ENCODE measurements around the gene MACF1. TPM values are rescaled to one million over a fixed set of nuclear protein-coding genes. Genes with fewer than 3 reads are reported as not detected.

MACF1 gene
- total and polyA plus RNA-seq, 4 donors: 23.3 to 216 (median 51.2) TPM

DNA sequence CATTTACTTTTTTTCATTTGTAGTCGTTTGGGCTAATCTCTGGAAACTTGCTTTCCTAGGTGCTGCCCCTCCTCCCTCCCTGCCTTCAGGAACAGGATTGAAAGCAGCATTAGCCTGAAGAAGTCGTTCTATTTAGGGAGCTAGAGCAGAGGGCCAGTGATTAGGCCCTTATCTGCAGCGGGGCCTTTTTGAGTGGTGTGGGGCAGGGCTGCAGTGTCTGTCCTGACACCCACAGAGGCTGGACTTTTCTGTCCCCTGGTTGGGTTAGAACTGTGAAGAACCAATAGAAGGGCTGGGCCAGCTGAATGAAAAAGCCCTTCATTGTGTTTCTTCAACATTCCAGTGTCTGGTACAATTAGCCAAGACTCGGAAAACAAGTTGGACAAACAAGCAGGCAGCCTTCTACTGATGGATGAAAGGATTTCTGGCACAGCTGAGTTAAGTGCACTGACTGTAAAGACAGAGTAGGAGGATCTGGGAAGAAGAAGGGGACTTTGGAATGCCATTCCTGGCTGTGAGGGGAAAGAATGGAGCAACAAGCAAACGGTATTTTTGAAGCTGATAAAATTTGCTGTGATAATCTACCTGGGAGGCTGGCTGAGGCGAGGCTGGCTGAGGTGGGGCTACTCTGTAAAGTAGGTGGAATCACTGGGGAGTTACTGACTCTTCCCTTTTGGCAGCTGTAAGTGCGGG is 9.7 kb downstream of the MACF1 start:
- no peak for DNase-seq (ENCODE audit: low spot score)
- Histone ChIP-seq H3K9me3 (ENCODE audit: control insufficient read depth in 4 of 4, low read length in 3 of 4) (no peaks in the 10 kb centered on the region), H3K27me3 (ENCODE audit: control insufficient read depth in 4 of 4, insufficient read depth in 4 of 4, low read length in 3 of 4) (no peaks in the 10 kb centered on the region), H3K27ac (ENCODE audit: low read depth in 1 of 2, low read length in 2 of 2) (peak overlapping the region in 1 of 2 donors; percentile 37), H3K4me1 (ENCODE audit: control insufficient read depth in 4 of 4, insufficient read depth in 4 of 4, low read length in 3 of 4) (peaks cover 7 to 24% (median 22%) of the 10 kb centered on the region in 4 donors), H3K36me3 (ENCODE audit: control insufficient read depth in 4 of 4, insufficient read depth in 3 of 4, low read depth in 1 of 4, low read length in 3 of 4) (no peaks in the 10 kb centered on the region), H3K4me3 (ENCODE audit: low read depth in 1 of 3, low read length in 3 of 3) (no peak overlapping the region), H3K9ac (ENCODE audit: low read depth in 1 of 2, low read length in 2 of 2) (no peak overlapping the region)
- TF ChIP-seq JUND (IDR thresholded peaks at IDR 0.05) (no peak), REST (IDR thresholded peaks at IDR 0.05) (no peak), RXRA (IDR thresholded peaks at IDR 0.05) (no peak), HNF4A (conservative IDR thresholded peaks at IDR 0.05) (peak in 1 of 2 donors; percentile 38), FOXA2 (IDR thresholded peaks at IDR 0.05) (no peak)
- TF ChIP-seq, protein P1, sequence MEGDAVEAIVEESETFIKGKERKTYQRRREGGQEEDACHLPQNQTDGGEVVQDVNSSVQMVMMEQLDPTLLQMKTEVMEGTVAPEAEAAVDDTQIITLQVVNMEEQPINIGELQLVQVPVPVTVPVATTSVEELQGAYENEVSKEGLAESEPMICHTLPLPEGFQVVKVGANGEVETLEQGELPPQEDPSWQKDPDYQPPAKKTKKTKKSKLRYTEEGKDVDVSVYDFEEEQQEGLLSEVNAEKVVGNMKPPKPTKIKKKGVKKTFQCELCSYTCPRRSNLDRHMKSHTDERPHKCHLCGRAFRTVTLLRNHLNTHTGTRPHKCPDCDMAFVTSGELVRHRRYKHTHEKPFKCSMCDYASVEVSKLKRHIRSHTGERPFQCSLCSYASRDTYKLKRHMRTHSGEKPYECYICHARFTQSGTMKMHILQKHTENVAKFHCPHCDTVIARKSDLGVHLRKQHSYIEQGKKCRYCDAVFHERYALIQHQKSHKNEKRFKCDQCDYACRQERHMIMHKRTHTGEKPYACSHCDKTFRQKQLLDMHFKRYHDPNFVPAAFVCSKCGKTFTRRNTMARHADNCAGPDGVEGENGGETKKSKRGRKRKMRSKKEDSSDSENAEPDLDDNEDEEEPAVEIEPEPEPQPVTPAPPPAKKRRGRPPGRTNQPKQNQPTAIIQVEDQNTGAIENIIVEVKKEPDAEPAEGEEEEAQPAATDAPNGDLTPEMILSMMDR (IDR thresholded peaks at IDR 0.05; ENCODE audit: low read depth, low read length, missing input control): no peak
- TF ChIP-seq, protein P2, sequence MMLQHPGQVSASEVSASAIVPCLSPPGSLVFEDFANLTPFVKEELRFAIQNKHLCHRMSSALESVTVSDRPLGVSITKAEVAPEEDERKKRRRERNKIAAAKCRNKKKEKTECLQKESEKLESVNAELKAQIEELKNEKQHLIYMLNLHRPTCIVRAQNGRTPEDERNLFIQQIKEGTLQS (IDR thresholded peaks at IDR 0.05): no peak
- 45% methylated on average over 7 of the region's 7 CpGs for WGBS

GRCh38 chr1:39214714-39214997 is 10.2 kb downstream of the MACF1 start:
- Histone ChIP-seq H3K9ac (ENCODE audit: low read depth in 1 of 2, low read length in 2 of 2) (no peak overlapping the region), H3K27me3 (ENCODE audit: control insufficient read depth in 4 of 4, insufficient read depth in 4 of 4, low read length in 3 of 4) (no peaks in the 10 kb centered on the region), H3K4me1 (ENCODE audit: control insufficient read depth in 4 of 4, insufficient read depth in 4 of 4, low read length in 3 of 4) (peaks cover 7 to 24% (median 22%) of the 10 kb centered on the region in 4 donors), H3K9me3 (ENCODE audit: control insufficient read depth in 4 of 4, low read length in 3 of 4) (no peaks in the 10 kb centered on the region), H3K4me3 (ENCODE audit: low read depth in 1 of 3, low read length in 3 of 3) (no peak overlapping the region), H3K36me3 (ENCODE audit: control insufficient read depth in 4 of 4, insufficient read depth in 3 of 4, low read depth in 1 of 4, low read length in 3 of 4) (no peaks in the 10 kb centered on the region), H3K27ac (ENCODE audit: low read depth in 1 of 2, low read length in 2 of 2) (peak overlapping the region; percentile 2 to 48)
- TF ChIP-seq GABPA (IDR thresholded peaks at IDR 0.05 in 1 of 2, conservative IDR thresholded peaks at IDR 0.05 in 1 of 2) (no peak), SP1 (IDR thresholded peaks at IDR 0.05) (no peak)
- DNase-seq (ENCODE audit: low spot score): no peak
- WGBS: 70% methylated on average over 1 of the region's 1 CpG

DNA sequence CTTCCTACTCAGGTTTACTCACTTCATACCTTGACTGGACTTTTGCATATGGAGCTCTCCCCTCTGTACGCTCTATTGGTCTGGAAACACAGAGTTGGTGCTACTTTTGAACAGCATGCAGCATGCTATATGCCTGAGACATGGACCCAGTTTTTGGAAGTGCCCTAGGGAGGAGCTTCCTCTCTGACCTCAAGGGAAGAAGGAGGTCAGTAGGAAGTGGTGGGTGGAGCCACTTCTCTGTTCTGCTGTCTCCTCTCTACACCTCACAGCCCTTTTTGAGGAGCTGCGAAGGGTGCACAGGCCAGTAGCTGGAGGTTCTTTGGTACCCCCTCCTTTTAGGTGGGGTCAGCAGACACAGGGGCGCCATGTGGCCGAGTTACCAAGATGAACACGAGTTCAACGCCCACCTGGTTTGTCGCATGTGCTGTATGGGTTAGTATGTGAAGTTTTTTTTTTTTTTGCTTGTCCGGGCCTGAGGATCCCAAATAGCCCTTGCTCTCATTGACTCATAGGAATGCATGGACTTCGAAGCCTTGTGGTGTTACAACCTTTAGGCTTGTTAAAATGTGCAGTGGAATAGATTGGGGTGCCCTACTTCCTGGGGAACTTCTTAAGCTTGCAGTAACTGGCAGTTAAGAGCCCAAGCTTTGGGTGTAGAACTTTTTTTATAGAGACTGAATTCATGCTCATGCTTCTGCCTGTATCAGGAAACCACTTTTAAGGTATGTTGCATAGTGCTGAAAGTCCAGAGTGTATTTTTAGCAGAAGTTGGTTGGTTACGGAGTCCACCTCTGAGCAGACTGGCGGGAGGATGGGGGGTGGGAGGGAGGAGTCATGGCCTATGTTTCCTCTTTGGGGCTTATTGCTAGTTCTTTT is 10.7 kb downstream of the MACF1 start:
- H3K36me3 ChIP-seq (ENCODE audit: control insufficient read depth in 4 of 4, insufficient read depth in 3 of 4, low read depth in 1 of 4, low read length in 3 of 4): no peaks in the 10 kb centered on the region
- H3K9ac ChIP-seq (ENCODE audit: low read depth in 1 of 2, low read length in 2 of 2): no peak overlapping the region
- H3K9me3 ChIP-seq (ENCODE audit: control insufficient read depth in 4 of 4, low read length in 3 of 4): no peaks in the 10 kb centered on the region
- peak; percentile 48 to 69 for TF ChIP-seq HNF4A (conservative IDR thresholded peaks at IDR 0.05)
- TF ChIP-seq RAD21 (IDR thresholded peaks at IDR 0.05): peak in 1 of 2 donors; percentile 3
- TF ChIP-seq, protein P2 (IDR thresholded peaks at IDR 0.05): no peak
- TF ChIP-seq EGR1 (IDR thresholded peaks at IDR 0.05; ENCODE audit: low read depth in 2 of 2): no peak
- TF ChIP-seq SP1 (IDR thresholded peaks at IDR 0.05): peak; percentile 25
- no peak for DNase-seq (ENCODE audit: low spot score)
- no peaks in the 10 kb centered on the region for H3K27me3 ChIP-seq (ENCODE audit: control insufficient read depth in 4 of 4, insufficient read depth in 4 of 4, low read length in 3 of 4)
- H3K4me1 ChIP-seq (ENCODE audit: control insufficient read depth in 4 of 4, insufficient read depth in 4 of 4, low read length in 3 of 4): peaks cover 7 to 24% (median 22%) of the 10 kb centered on the region in 4 donors
- WGBS: 64% methylated on average over 11 of the region's 11 CpGs
- H3K27ac ChIP-seq (ENCODE audit: low read depth in 1 of 2, low read length in 2 of 2): peak overlapping the region; percentile 28 to 48
- no peak overlapping the region for H3K4me3 ChIP-seq (ENCODE audit: low read depth in 1 of 3, low read length in 3 of 3)
